HG02798 (cell line): ENCODE results near the gene SLC16A13.

Experiments
- ATAC-seq: cut with Tn5 transposase; IDR thresholded peaks from one replicate; pipeline ENCODE4 v1.9.1; 2021; ENCODE audit warnings: mild to moderate bottlenecking; ENCODE audit not compliant: unreplicated experiment, poor library complexity

Gene SLC16A13

GRCh38 chr17:7011415-7011814 is 24.4 kb upstream of the SLC16A13 start:
- ATAC-seq, result no peak

- ATAC-seq, result no peak
Measured at GRCh38 chr17:7011942-7012254, 23.9 kb upstream of the SLC16A13 start.

- peak; percentile 86 for ATAC-seq
Measured at GRCh38 chr17:7014261-7014994, 21.4 kb upstream of the SLC16A13 start.

GRCh38 chr17:7014995-7015958 is 20.5 kb upstream of the SLC16A13 start:
- ATAC-seq, result peak; percentile 6

- no peak for ATAC-seq
Measured at GRCh38 chr17:7016418-7016817, 19.4 kb upstream of the SLC16A13 start.

GRCh38 chr17:7016886-7017826 is 18.7 kb upstream of the SLC16A13 start:
- ATAC-seq, result no peak

- no peak for ATAC-seq
Measured at GRCh38 chr17:7017827-7018200, 18.0 kb upstream of the SLC16A13 start.

GRCh38 chr17:7018331-7018964 is 17.4 kb upstream of the SLC16A13 start:
- ATAC-seq, result no peak

- no peak for ATAC-seq
Measured at GRCh38 chr17:7019367-7019766, 16.4 kb upstream of the SLC16A13 start.

GRCh38 chr17:7019839-7020519 is 15.8 kb upstream of the SLC16A13 start:
- ATAC-seq, result no peak

GRCh38 chr17:7020894-7021664 is 14.7 kb upstream of the SLC16A13 start:
- ATAC-seq, result no peak

GRCh38 chr17:7021993-7022778 is 13.6 kb upstream of the SLC16A13 start:
- ATAC-seq, result peak; percentile 77

- no peak for ATAC-seq
Measured at GRCh38 chr17:7022781-7023571, 12.8 kb upstream of the SLC16A13 start, which contains the start of gene BCL6B. TSS of gene BCL6B (plus strand) at chr17:7023050. CDS start at chr17:7023672, 622 bp downstream.

- peak; percentile 54 for ATAC-seq
Measured at GRCh38 chr17:7023576-7024401, 12.0 kb upstream of the SLC16A13 start.

GRCh38 chr17:7024402-7024785 is 11.4 kb upstream of the SLC16A13 start:
- no peak for ATAC-seq

GRCh38 chr17:7025245-7025644 is 10.6 kb upstream of the SLC16A13 start:
- no peak for ATAC-seq
